Panc1 (cell line): ENCODE measurements around the gene TINAGL1. TPM values are rescaled to one million over a fixed set of nuclear protein-coding genes. Genes with fewer than 3 reads are reported as not detected.
A peak's percentile ranks its signal among the peaks of the same experiment; 100 is the strongest.

Experiments
- ATAC-seq: fragments of 200-7000 bp; cut with Tn5 transposase; 2 replicates; pipeline ENCODE4 v1.9.1; 2020; ENCODE audit warnings: mild to moderate bottlenecking, moderate library complexity
- BruUV-seq: library from RNA; stranded (reverse); fragments of 400-500 nt; replicated peaks from 2 replicates; lab custom pipeline; 2021; lab: Mats Ljungman, UMichigan
- CTCF ChIA-PET: fragments of 300-600 bp; sonication (Branson Sonifier 250); formaldehyde crosslinking; loops from one replicate; lab custom pipeline; 2022; ENCODE audit warnings: antibody characterized with exemption; lab: Charles Lee
- POLR2A ChIA-PET: fragments of 300-600 bp; sonication (Branson Sonifier 250); formaldehyde crosslinking; loops from one replicate; lab custom pipeline; 2022; ENCODE audit warnings: antibody characterized with exemption; lab: Charles Lee
- DNase-seq: peaks from one replicate; pipeline ENCODE4 v3.0.0-alpha.2; 2010; ENCODE audit warnings: low read depth, low spot score
- H3K27ac ChIP-seq: 2 replicates; pipeline ENCODE4 v1.5.1; 2011; ENCODE audit warnings: mild to moderate bottlenecking, low read length, inconsistent platforms
- H3K27me3 ChIP-seq: fragments of 200-500 bp; sonication (Bioruptor generic); 2 replicates; pipeline ENCODE4 v1.6.0; 2014; ENCODE audit warnings: low read length, inconsistent platforms; ENCODE audit not compliant: control insufficient read depth, insufficient read depth
- H3K36me3 ChIP-seq: fragments of 200-500 bp; sonication (Bioruptor generic); 2 replicates; pipeline ENCODE4 v1.5.1; 2014; ENCODE audit warnings: inconsistent platforms, mild to moderate bottlenecking, low read length, moderate library complexity; ENCODE audit not compliant: control insufficient read depth, insufficient read depth
- H3K4me1 ChIP-seq: 2 replicates; pipeline ENCODE4 v1.5.1; 2011; ENCODE audit warnings: inconsistent platforms, mild to moderate bottlenecking, low read length, moderate library complexity; ENCODE audit not compliant: control insufficient read depth, insufficient read depth
- H3K4me3 ChIP-seq, 2 experiments: 2 replicates each; pipeline ENCODE4 v1.5.1; 2011 to 2012; ENCODE audit warnings: low read depth in 2 of 2, low read length in 2 of 2, mild to moderate bottlenecking in 2 of 2, inconsistent platforms in 1 of 2, moderate library complexity in 1 of 2
- H3K9me3 ChIP-seq: fragments of 200-500 bp; sonication (Bioruptor generic); 2 replicates; pipeline ENCODE4 v1.5.1; 2014; ENCODE audit warnings: low read depth, mild to moderate bottlenecking, inconsistent platforms, low read length, moderate library complexity; ENCODE audit not compliant: control insufficient read depth, insufficient read depth
- POLR2AphosphoS5 ChIP-seq: IDR thresholded peaks from 2 replicates; pipeline ENCODE4 v1.6.1; 2012; ENCODE audit warnings: mild to moderate bottlenecking, low read depth, low read length, moderate library complexity
- SIN3A ChIP-seq: IDR thresholded peaks from 2 replicates; pipeline ENCODE4 v1.6.1; 2012; ENCODE audit warnings: low read depth, mild to moderate bottlenecking, low read length, moderate library complexity, borderline replicate concordance; ENCODE audit not compliant: insufficient read depth
- TCF7L2 ChIP-seq: IDR thresholded peaks from 2 replicates; pipeline ENCODE4 v1.6.1; 2011; ENCODE audit warnings: mild to moderate bottlenecking, low read depth, low read length, inconsistent platforms
- in situ Hi-C: cut with HindIII; loops from 2 replicates; pipeline ENCODE4 v1.10.0; 2016; ENCODE audit warnings: low sequenced_read_pairs, low pct_unique_long_range_greater_than_20kb
- intact Hi-C: fragments of 100-400 bp; cut with micrococcal nuclease; formaldehyde crosslinking; loops from one replicate; pipeline ENCODE4 v1.10.0; 2022; ENCODE audit not compliant: unreplicated experiment
- total RNA-seq: library from RNA; stranded (reverse); gene quantifications from one replicate; pipeline ENCODE4 v1.2.1, GENCODE V29; 2021; ENCODE audit not compliant: unreplicated experiment
- TF ChIP-seq, protein P1 (sequence below): fragments of 450-650 bp; IDR thresholded peaks from 2 replicates; pipeline ENCODE4 v1.5.1; 2017; ENCODE audit warnings: mild to moderate bottlenecking
- TF ChIP-seq, protein P2 (sequence below), 2 experiments: IDR thresholded peaks; 2 replicates each; pipeline ENCODE4 v1.6.1; 2011 to 2012; ENCODE audit warnings: low read depth in 2 of 2, control low read depth in 1 of 2, low read length in 1 of 2, mild to moderate bottlenecking in 1 of 2, moderate library complexity in 1 of 2; ENCODE audit not compliant: insufficient read depth in 1 of 2

Gene TINAGL1
- total RNA-seq, 1 experiment from 2014 or later, result 6.1 TPM

DNA sequence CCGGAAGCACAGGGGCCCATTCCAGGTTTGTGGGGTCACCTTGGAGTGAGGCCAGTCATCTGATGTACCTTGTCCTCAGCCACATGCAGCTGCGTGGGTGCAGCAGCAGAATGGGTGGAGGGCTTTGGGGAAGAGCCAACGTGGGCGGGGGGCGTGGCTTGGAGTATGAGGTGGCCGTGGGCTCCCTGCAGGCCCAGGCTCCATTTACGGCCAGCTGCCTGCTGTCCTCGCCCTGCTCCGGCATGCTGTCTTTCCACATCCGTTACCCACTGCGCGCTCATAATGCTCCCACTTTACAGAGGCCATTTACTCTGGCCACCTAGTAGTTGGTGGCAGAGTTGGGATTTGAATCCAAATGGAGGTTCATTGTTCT is 27.8 kb upstream of the TINAGL1 start:
- peaks cover 3% of the 10 kb centered on the region; the same call in 1 of the 2 replicates for H3K4me1 ChIP-seq
- POLR2A ChIA-PET, result interaction anchor here (0.6 kb wide), 1 partner anchor 328 kb away, joined by 4 read pairs; no protein-coding TSS in a partner anchor
- in situ Hi-C loops, result no loop called here
- H3K27ac ChIP-seq, result no peak overlapping the region
- H3K27me3 ChIP-seq, result no peaks in the 10 kb centered on the region
- intact Hi-C loops, result loop anchor here (2.0 kb wide), 1 partner anchor 152 kb away; no protein-coding TSS in a partner anchor
- no peaks in the 10 kb centered on the region for H3K36me3 ChIP-seq
- H3K4me3 ChIP-seq, result no peak overlapping the region
- DNase-seq (no peak), ATAC-seq (peak; percentile 42)
- CTCF ChIA-PET, result interaction anchor here (1.0 to 1.8 kb wide), 8 partner anchors 67 to 365 kb away, joined by 3 to 17 read pairs (median 6); no protein-coding TSS in a partner anchor
- TF ChIP-seq POLR2AphosphoS5, result no peak
- TF ChIP-seq TCF7L2, result no peak
- no peak for TF ChIP-seq SIN3A
- TF ChIP-seq, protein P1, sequence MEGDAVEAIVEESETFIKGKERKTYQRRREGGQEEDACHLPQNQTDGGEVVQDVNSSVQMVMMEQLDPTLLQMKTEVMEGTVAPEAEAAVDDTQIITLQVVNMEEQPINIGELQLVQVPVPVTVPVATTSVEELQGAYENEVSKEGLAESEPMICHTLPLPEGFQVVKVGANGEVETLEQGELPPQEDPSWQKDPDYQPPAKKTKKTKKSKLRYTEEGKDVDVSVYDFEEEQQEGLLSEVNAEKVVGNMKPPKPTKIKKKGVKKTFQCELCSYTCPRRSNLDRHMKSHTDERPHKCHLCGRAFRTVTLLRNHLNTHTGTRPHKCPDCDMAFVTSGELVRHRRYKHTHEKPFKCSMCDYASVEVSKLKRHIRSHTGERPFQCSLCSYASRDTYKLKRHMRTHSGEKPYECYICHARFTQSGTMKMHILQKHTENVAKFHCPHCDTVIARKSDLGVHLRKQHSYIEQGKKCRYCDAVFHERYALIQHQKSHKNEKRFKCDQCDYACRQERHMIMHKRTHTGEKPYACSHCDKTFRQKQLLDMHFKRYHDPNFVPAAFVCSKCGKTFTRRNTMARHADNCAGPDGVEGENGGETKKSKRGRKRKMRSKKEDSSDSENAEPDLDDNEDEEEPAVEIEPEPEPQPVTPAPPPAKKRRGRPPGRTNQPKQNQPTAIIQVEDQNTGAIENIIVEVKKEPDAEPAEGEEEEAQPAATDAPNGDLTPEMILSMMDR, result no peak
- TF ChIP-seq, protein P2, sequence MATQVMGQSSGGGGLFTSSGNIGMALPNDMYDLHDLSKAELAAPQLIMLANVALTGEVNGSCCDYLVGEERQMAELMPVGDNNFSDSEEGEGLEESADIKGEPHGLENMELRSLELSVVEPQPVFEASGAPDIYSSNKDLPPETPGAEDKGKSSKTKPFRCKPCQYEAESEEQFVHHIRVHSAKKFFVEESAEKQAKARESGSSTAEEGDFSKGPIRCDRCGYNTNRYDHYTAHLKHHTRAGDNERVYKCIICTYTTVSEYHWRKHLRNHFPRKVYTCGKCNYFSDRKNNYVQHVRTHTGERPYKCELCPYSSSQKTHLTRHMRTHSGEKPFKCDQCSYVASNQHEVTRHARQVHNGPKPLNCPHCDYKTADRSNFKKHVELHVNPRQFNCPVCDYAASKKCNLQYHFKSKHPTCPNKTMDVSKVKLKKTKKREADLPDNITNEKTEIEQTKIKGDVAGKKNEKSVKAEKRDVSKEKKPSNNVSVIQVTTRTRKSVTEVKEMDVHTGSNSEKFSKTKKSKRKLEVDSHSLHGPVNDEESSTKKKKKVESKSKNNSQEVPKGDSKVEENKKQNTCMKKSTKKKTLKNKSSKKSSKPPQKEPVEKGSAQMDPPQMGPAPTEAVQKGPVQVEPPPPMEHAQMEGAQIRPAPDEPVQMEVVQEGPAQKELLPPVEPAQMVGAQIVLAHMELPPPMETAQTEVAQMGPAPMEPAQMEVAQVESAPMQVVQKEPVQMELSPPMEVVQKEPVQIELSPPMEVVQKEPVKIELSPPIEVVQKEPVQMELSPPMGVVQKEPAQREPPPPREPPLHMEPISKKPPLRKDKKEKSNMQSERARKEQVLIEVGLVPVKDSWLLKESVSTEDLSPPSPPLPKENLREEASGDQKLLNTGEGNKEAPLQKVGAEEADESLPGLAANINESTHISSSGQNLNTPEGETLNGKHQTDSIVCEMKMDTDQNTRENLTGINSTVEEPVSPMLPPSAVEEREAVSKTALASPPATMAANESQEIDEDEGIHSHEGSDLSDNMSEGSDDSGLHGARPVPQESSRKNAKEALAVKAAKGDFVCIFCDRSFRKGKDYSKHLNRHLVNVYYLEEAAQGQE (IDR thresholded peaks at IDR 0.05; ENCODE audit: insufficient read depth in 1 of 2, low read depth in 2 of 2, low read length in 1 of 2), result no peak
- H3K9me3 ChIP-seq, result no peaks in the 10 kb centered on the region
- no TSS peak for BruUV-seq

DNA sequence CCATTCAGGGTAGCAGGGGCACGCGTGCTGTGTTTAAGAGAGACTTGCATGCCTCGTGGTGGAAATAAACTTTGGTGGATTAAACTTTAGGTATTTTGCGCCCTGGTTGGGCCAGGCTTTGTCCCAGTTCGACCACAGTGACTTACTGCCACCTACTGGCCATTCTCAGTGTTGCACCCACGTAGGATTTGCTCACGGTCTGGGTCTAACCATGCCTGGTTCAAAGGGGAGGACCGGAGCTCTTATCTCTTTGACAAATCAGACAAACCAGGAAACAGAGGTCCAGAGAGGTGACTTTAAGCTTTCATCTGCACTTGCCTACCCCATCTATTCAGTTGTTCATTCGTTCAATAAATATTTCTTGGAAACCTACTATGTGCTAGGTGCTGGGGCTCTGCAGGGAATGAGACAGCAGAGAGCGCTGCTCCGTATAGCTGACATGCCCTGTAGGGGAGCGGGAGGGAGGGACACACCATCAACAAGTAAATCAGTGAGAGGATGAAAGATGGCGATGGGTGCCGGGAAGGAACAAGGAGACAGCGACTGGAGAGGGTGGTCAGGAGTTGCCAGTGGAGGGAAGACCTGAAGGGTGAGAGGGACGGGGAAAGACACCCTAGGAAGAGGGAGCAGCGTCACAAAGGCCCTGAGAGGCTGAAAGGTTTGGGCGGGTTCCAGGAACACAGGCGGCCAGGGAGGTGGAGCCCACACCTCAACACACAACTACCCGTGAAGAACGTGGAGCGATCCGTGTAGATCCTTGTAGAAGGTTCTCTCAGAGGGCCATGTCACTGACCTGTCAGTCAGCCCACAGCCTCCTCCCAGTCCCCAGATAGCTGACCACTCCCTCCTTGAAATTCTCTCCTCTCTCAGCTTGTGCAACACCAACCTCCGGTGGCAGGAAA is 27.2 kb upstream of the TINAGL1 start:
- peak overlapping the region; percentile 3; the same call in 1 of the 2 replicates for H3K27ac ChIP-seq
- intact Hi-C loops, result loop anchor here (2.0 kb wide), 1 partner anchor 152 kb away; no protein-coding TSS in a partner anchor
- no peaks in the 10 kb centered on the region for H3K27me3 ChIP-seq
- no TSS peak for BruUV-seq
- TF ChIP-seq, protein P1, result peak; percentile 95
- TF ChIP-seq, protein P2 (IDR thresholded peaks at IDR 0.05; ENCODE audit: insufficient read depth in 1 of 2, low read depth in 2 of 2, low read length in 1 of 2), result no peak
- TF ChIP-seq SIN3A, result no peak
- no peak for TF ChIP-seq POLR2AphosphoS5
- TF ChIP-seq TCF7L2, result no peak; the same call in 1 of the 2 replicates
- DNase-seq (peak; percentile 84), ATAC-seq (peak; percentile 95)
- H3K4me3 ChIP-seq, result peak overlapping the region; percentile 35 to 53
- peaks cover 3% of the 10 kb centered on the region; the same call in 1 of the 2 replicates for H3K4me1 ChIP-seq
- no peaks in the 10 kb centered on the region for H3K36me3 ChIP-seq
- CTCF ChIA-PET, result interaction anchor here (0.6 to 1.8 kb wide), 13 partner anchors 40 to 459 kb away, joined by 3 to 17 read pairs (median 4); no protein-coding TSS in a partner anchor
- POLR2A ChIA-PET, result interaction anchor here (0.6 kb wide), 2 partner anchors 96 to 328 kb away, joined by 4 to 5 read pairs; partner anchors contain the start of gene PEF1
- no peaks in the 10 kb centered on the region for H3K9me3 ChIP-seq
- in situ Hi-C loops, result no loop called here
